HG03103 (cell line): ENCODE measurements around the gene TBC1D8.
A peak's percentile ranks its signal among the peaks of the same experiment; 100 is the strongest.
"Not testable (repeated sequence)": the region's sequence is repeated elsewhere in the genome, so short reads cannot be mapped to it uniquely, and the experiment has no call there.

Experiments used
- ATAC-seq: cut with Tn5 transposase; IDR thresholded peaks from one replicate; pipeline ENCODE4 v1.9.1; 2021; ENCODE audit warnings: low read depth; ENCODE audit not compliant: unreplicated experiment

TBC1D8 gene

GRCh38 chr2:101151146-101151858 lies at the start of gene TBC1D8:
TBC1D8 (minus strand) TSS chr2:101151382; CDS start chr2:101151253, 129 bp downstream.
- ATAC-seq: peak; percentile 68

GRCh38 chr2:101200676-101201075 lies 49.5 kb upstream of the TBC1D8 start:
- ATAC-seq: no peak

- ATAC-seq: no peak
Observed at GRCh38 chr2:101199251-101199791, 48.1 kb upstream of the TBC1D8 start.

- ATAC-seq: no peak
Observed at GRCh38 chr2:101197814-101198213, 46.6 kb upstream of the TBC1D8 start.

- no peak for ATAC-seq
Observed at GRCh38 chr2:101197215-101197745, 46.1 kb upstream of the TBC1D8 start.

GRCh38 chr2:101195871-101196661 lies 44.9 kb upstream of the TBC1D8 start:
- no peak for ATAC-seq

GRCh38 chr2:101193033-101193626 lies 41.9 kb upstream of the TBC1D8 start:
- no peak for ATAC-seq

- no peak for ATAC-seq
Observed at GRCh38 chr2:101190747-101191516, 39.8 kb upstream of the TBC1D8 start.

GRCh38 chr2:101188683-101189405 lies 37.7 kb upstream of the TBC1D8 start:
- ATAC-seq: no peak

GRCh38 chr2:101187131-101187530 lies 35.9 kb upstream of the TBC1D8 start:
- ATAC-seq: no peak

GRCh38 chr2:101185656-101186055 lies 34.5 kb upstream of the TBC1D8 start:
- ATAC-seq: no peak

- ATAC-seq: no peak
Observed at GRCh38 chr2:101185085-101185484, 33.9 kb upstream of the TBC1D8 start.

GRCh38 chr2:101179982-101180381 lies 28.8 kb upstream of the TBC1D8 start:
- ATAC-seq: no peak

- ATAC-seq: no peak
Observed at GRCh38 chr2:101176803-101177202, 25.6 kb upstream of the TBC1D8 start.

GRCh38 chr2:101175991-101176390 lies 24.8 kb upstream of the TBC1D8 start:
- ATAC-seq: no peak

- no peak for ATAC-seq
Observed at GRCh38 chr2:101173707-101174295, 22.6 kb upstream of the TBC1D8 start.

- not testable (repeated sequence) for ATAC-seq
Observed at GRCh38 chr2:101169822-101170221, 18.6 kb upstream of the TBC1D8 start.

- no peak for ATAC-seq
Observed at GRCh38 chr2:101168706-101169105, 17.5 kb upstream of the TBC1D8 start.

- ATAC-seq: not testable (repeated sequence)
Observed at GRCh38 chr2:101167532-101167931, 16.4 kb upstream of the TBC1D8 start.
